Smooth muscle cell (in vitro differentiated cells): ENCODE results near the gene AFAP1L2. TPM values are rescaled to one million over a fixed set of nuclear protein-coding genes. Genes with fewer than 3 reads are reported as not detected.

Source experiments
- DNase-seq: peaks from one replicate; lab custom pipeline; 2025; ENCODE audit not compliant: unreplicated experiment; lab: John Stamatoyannopoulos, UW
- H2AFZ ChIP-seq: fragments of 200-600 bp; sonication (generic); 2 replicates; pipeline ENCODE4 v1.6.0; 2016; ENCODE audit warnings: antibody characterized with exemption, low read depth, mild to moderate bottlenecking
- H3F3A ChIP-seq: fragments of 200-600 bp; sonication (generic); 2 replicates; pipeline ENCODE4 v1.6.0; 2017; ENCODE audit warnings: antibody characterized with exemption, low read depth
- H3K27ac ChIP-seq: fragments of 200-600 bp; sonication (generic); 2 replicates; pipeline ENCODE4 v1.5.1; 2016; ENCODE audit warnings: low read depth, mild to moderate bottlenecking
- H3K27me3 ChIP-seq: fragments of 200-600 bp; sonication (generic); 2 replicates; pipeline ENCODE4 v1.6.1; 2016; ENCODE audit warnings: low read depth, mild to moderate bottlenecking
- H3K36me3 ChIP-seq: fragments of 200-600 bp; sonication (generic); 2 replicates; pipeline ENCODE4 v1.5.1; 2016; ENCODE audit warnings: low read depth
- H3K4me1 ChIP-seq: fragments of 200-600 bp; sonication (generic); 2 replicates; pipeline ENCODE4 v1.5.1; 2016; ENCODE audit warnings: low read depth
- H3K4me2 ChIP-seq: fragments of 200-600 bp; sonication (generic); 2 replicates; pipeline ENCODE4 v1.6.0; 2016; ENCODE audit warnings: mild to moderate bottlenecking
- H3K4me3 ChIP-seq: fragments of 200-600 bp; sonication (generic); 2 replicates; pipeline ENCODE4 v1.5.1; 2016; ENCODE audit warnings: mild to moderate bottlenecking
- H3K79me2 ChIP-seq: fragments of 200-600 bp; sonication (generic); 2 replicates; pipeline ENCODE4 v1.6.0; 2016; ENCODE audit warnings: low read depth, mild to moderate bottlenecking
- H3K9ac ChIP-seq: fragments of 200-600 bp; sonication (generic); 2 replicates; pipeline ENCODE4 v1.6.0; 2016; ENCODE audit warnings: low read depth
- H3K9me3 ChIP-seq: fragments of 200-600 bp; sonication (generic); replicated peaks from 2 replicates; pipeline ENCODE4 v1.5.1; 2016; ENCODE audit warnings: low read depth
- H4K20me1 ChIP-seq: fragments of 200-600 bp; sonication (generic); 2 replicates; pipeline ENCODE4 v1.6.0; 2016; ENCODE audit warnings: low read depth
- WGBS: methylation state at CpG from one replicate; pipeline ENCODE4 v1.1.7; 2016; ENCODE audit warnings: low lambda C conversion rate; 5-methylcytosine and 5-hydroxymethylcytosine counted together
- polyA plus RNA-seq: library from polyadenylated mRNA; unstranded; fragments of >200 nt; fragmentation: Nextera tagmentation; extraction: Ambion mirVana; gene quantifications from 2 replicates; pipeline ENCODE4 v1.2.1, GENCODE V29; 2016
- total RNA-seq: library from RNA; depleted of rRNA; stranded (reverse); fragments of >200 nt; gene quantifications from 2 replicates; pipeline ENCODE4 v1.2.3, GENCODE V29; 2014
- TF ChIP-seq, protein P1 (sequence below): fragments of 200-600 bp; sonication (generic); IDR thresholded peaks from 2 replicates; pipeline ENCODE4 v1.5.1; 2017; ENCODE audit warnings: borderline replicate concordance, mild to moderate bottlenecking, antibody characterized with exemption; ENCODE audit not compliant: insufficient read depth, poor library complexity, severe bottlenecking

Gene AFAP1L2
- total and polyA plus RNA-seq, 2 experiments from 2014 or later, result 43.3 to 47.2 TPM

DNA sequence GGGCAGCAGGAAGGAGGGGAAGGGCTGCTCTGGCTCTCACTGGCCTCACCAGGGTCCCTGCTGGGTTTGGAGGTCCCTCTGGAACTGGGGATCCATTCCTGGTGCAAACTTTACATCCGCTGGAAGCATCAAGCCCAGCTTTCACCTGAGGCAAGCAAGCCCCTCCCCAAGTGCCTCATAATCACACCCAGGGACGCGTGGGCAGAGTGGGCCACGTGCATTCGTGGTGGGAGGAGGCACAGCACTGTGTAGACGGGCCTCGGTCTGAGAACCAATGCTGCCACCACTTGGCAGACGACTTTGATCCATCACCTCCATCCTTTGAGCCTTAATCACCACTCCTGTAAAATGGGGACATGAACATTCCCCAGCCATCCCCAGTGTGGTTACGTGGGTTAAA is 91.2 kb downstream of the AFAP1L2 start:
- Histone ChIP-seq H3K9me3 (no peaks in the 10 kb centered on the region), H3K36me3 (no peaks in the 10 kb centered on the region), H3K4me3 (no peak overlapping the region), H4K20me1 (no peaks in the 10 kb centered on the region), H2AFZ (no peak overlapping the region), H3K79me2 (no peaks in the 10 kb centered on the region), H3K9ac (no peak overlapping the region), H3K27ac (no peak overlapping the region), H3F3A (no peaks in the 10 kb centered on the region), H3K4me2 (no peak overlapping the region), H3K27me3 (no peaks in the 10 kb centered on the region), H3K4me1 (no peaks in the 10 kb centered on the region)
- 95% methylated on average over 8 of the region's 9 CpGs for WGBS
- no peak for DNase-seq
- TF ChIP-seq, protein P1, sequence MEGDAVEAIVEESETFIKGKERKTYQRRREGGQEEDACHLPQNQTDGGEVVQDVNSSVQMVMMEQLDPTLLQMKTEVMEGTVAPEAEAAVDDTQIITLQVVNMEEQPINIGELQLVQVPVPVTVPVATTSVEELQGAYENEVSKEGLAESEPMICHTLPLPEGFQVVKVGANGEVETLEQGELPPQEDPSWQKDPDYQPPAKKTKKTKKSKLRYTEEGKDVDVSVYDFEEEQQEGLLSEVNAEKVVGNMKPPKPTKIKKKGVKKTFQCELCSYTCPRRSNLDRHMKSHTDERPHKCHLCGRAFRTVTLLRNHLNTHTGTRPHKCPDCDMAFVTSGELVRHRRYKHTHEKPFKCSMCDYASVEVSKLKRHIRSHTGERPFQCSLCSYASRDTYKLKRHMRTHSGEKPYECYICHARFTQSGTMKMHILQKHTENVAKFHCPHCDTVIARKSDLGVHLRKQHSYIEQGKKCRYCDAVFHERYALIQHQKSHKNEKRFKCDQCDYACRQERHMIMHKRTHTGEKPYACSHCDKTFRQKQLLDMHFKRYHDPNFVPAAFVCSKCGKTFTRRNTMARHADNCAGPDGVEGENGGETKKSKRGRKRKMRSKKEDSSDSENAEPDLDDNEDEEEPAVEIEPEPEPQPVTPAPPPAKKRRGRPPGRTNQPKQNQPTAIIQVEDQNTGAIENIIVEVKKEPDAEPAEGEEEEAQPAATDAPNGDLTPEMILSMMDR, result no peak

DNA sequence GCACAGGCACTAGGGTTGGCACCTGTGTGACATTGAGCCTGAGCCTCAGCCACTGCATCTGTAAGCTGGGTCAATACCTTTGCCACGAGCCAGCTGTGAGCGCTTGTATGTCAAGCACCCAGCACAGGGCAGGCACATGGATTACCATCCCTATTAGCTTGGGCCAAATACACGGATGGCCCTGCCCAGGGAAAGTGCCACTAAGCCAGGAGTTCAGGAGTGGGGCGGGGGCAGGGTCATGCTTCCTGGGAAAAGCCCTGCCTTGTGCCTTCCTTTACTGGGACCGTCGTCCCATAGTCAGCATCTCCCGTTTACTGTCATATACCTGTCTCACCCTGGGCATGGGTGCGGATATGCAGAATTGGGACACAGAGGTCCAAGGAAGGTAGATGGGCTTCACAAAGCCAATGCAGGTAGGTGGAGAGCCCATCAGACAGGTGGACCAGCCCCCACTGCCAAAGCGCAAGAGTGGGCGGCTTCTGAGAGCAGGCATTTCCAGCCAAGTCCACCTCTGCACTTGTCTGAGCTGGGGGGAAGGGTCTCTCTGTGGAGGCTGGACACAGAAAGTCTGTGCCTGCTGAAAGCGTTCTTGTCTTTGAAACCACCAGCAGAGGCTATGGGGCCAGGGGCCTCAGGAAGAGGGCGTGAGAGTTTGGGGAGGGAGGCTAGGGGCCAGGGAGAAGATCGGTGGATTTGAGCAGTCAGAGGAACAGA is 92.6 kb downstream of the AFAP1L2 start:
- WGBS, result 92% methylated on average over 13 of the region's 13 CpGs
- Histone ChIP-seq H3K4me2 (no peak overlapping the region), H3K9me3 (no peaks in the 10 kb centered on the region), H3K36me3 (no peaks in the 10 kb centered on the region), H3K4me3 (no peak overlapping the region), H3K9ac (no peak overlapping the region), H3K4me1 (no peaks in the 10 kb centered on the region), H4K20me1 (no peaks in the 10 kb centered on the region), H3K27me3 (no peaks in the 10 kb centered on the region), H3K27ac (no peak overlapping the region), H3F3A (no peaks in the 10 kb centered on the region), H3K79me2 (no peaks in the 10 kb centered on the region), H2AFZ (no peak overlapping the region)
- TF ChIP-seq, protein P1, result no peak
- no peak for DNase-seq

DNA sequence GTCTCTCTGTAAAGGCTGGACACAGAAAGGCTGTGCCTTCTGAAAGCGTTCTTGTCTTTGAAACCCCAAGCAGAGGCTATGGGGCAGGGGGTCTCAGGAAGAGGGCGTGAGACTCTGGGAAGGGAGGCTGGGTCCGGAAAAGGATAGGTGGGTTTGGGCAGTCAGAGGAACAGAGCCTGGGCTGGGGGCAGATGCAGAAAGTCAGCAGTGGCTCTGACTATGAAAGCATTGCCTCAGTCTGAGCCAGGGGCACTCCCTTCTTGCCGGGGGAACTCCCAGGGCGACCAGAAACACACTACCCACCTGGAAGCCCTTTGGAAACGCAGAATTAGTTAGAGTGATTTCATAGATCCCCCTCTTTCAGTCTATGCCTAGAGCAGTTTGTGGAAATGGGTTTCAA is 93.3 kb downstream of the AFAP1L2 start:
- Histone ChIP-seq H3K9me3 (no peaks in the 10 kb centered on the region), H3K79me2 (no peaks in the 10 kb centered on the region)
- no peak for DNase-seq

More for the DNA sequence above, 93.3 kb downstream of the AFAP1L2 start:
- no peak overlapping the region for H2AFZ ChIP-seq
- H3K27ac ChIP-seq, result no peak overlapping the region
- H3K4me3 ChIP-seq, result no peak overlapping the region
- no peaks in the 10 kb centered on the region for H3K4me1 ChIP-seq
- WGBS, result 85% methylated on average over 6 of the region's 6 CpGs
- H4K20me1 ChIP-seq, result no peaks in the 10 kb centered on the region
- no peaks in the 10 kb centered on the region for H3F3A ChIP-seq
- H3K27me3 ChIP-seq, result no peaks in the 10 kb centered on the region
- no peak overlapping the region for H3K4me2 ChIP-seq
- TF ChIP-seq, protein P1, result no peak
- no peak overlapping the region for H3K9ac ChIP-seq
- no peaks in the 10 kb centered on the region for H3K36me3 ChIP-seq
